Adrenal gland (tissue), 12 donors: ENCODE results near the gene TRMT10A. TPM values are rescaled to one million over a fixed set of nuclear protein-coding genes. Genes with fewer than 3 reads are reported as not detected.

Source experiments
- DNase-seq, 7 donors: peaks; one replicate each; pipeline ENCODE4 v3.0.0-alpha.2; 2019 to 2020
- H3K27ac ChIP-seq, 5 donors: fragments of 200-600 bp; sonication (generic) in 4 of 5; 1 replicate in 3 of 5; 2 replicates in 2 of 5; pipeline versions ENCODE4 v1.5.1 to v1.8.0; 2016 to 2020; ENCODE audit warnings: mild to moderate bottlenecking in 1 of 5
- H3K27me3 ChIP-seq: fragments of 200-600 bp; 2 replicates; pipeline ENCODE4 v1.8.0; 2021
- H3K36me3 ChIP-seq, 2 donors: fragments of 200-600 bp; replicated peaks in 1 of 2; 1 replicate in 1 of 2; 2 replicates in 1 of 2; pipeline versions ENCODE4 v1.5.1 to v1.8.0; 2018 to 2022
- H3K4me1 ChIP-seq, 2 donors: fragments of 200-600 bp; replicated peaks in 1 of 2; 1 replicate in 1 of 2; 2 replicates in 1 of 2; pipeline versions ENCODE4 v1.5.1 to v1.8.0; 2018 to 2021
- H3K4me3 ChIP-seq, 4 donors: fragments of 200-600 bp; sonication (generic) in 3 of 4; one replicate each; pipeline ENCODE4 v1.5.1; 2016 to 2018
- H3K9me3 ChIP-seq, 3 donors: fragments of 200-600 bp; sonication (generic) in 1 of 3; replicated peaks in 1 of 3; 1 replicate in 2 of 3; 2 replicates in 1 of 3; pipeline versions ENCODE4 v1.5.1 to v1.8.0; 2016 to 2021
- CTCF ChIP-seq, 6 experiments: fragments of 450-650 bp in 4 of 6; fragments of 200-600 bp in 2 of 6; sonication (generic) in 1 of 6; IDR thresholded peaks; 1 replicate in 5 of 6; 2 replicates in 1 of 6; pipeline versions ENCODE4 v1.5.1 to v1.8.0; 2016 to 2021; ENCODE audit warnings: antibody characterized with exemption in 6 of 6, mild to moderate bottlenecking in 2 of 6, moderate library complexity in 1 of 6
- POLR2A ChIP-seq, 2 donors: fragments of 450-650 bp; IDR thresholded peaks; one replicate each; pipeline ENCODE4 v1.6.1; 2017; ENCODE audit warnings: antibody characterized with exemption in 2 of 2, mild to moderate bottlenecking in 2 of 2, moderate library complexity in 1 of 2
- WGBS, 4 donors: extraction: QIAGEN DNeasy Blood & Tissue Kit in 2 of 4; methylation state at CpG; one replicate each; pipeline versions ENCODE4 v1.1.5 to v1.1.7; 2013 to 2017; 5-methylcytosine and 5-hydroxymethylcytosine counted together
- intact Hi-C, 2 donors: fragments of 100-400 bp; cut with DNase I; formaldehyde crosslinking; loops; one replicate each; pipeline versions ENCODE4 v1.14.1 to v1.15.0; 2022 to 2023
- polyA plus RNA-seq, 3 donors: library from polyadenylated mRNA; stranded (reverse); fragments of 200-250 nt in 2 of 3; fragments of 350-450 nt in 1 of 3; fragmentation: Illumina TruSeq in 1 of 3; extraction: RNeasy Lipid Tissue Mini Kit (QIAGEN cat#74804) in 1 of 3; gene quantifications; one replicate each; pipeline ENCODE4 v1.2.3, GENCODE V29; 2013 to 2014
- total RNA-seq, 9 donors: library from RNA; depleted of rRNA in 4 of 9; stranded (reverse); fragments of >200 nt in 4 of 9; fragments of 120-200 nt in 1 of 9; fragmentation: NEBNext Ultra II Directional in 1 of 9; extraction: Animal tissue kit (Norgen Biotek cat#: 25700) in 1 of 9; gene quantifications; one replicate each; pipeline versions ENCODE4 v1.1.0 to v1.2.4, GENCODE V29; 2013 to 2023
- donor health status: healthy with polysubstance abuse.
- donor health status: Bipolar disorder and iron deficiency.
- donor health status: DM: yes; HTN: yes; CAD: no.
- donor health status: DM: no; HTN: no; CAD: no.
- donor health status: DM: no; HTN: no; CAD: no.
- donor health status: DM: yes; HTN: yes; CAD: no.

TRMT10A gene
- total and polyA plus RNA-seq, 12 donors: 2.1 to 20.4 (median 5.3) TPM

- TF ChIP-seq POLR2A (IDR thresholded peaks at IDR 0.05) (no peak), CTCF (IDR thresholded peaks at IDR 0.05) (no peak)
- no peaks in the 10 kb centered on the region for H3K36me3 ChIP-seq
- H3K27me3 ChIP-seq: no peaks in the 10 kb centered on the region
- intact Hi-C loops: no loop called here
- no peak overlapping the region for H3K4me3 ChIP-seq
- H3K4me1 ChIP-seq: no peaks in the 10 kb centered on the region
- H3K27ac ChIP-seq: no peak overlapping the region
- H3K9me3 ChIP-seq: no peaks in the 10 kb centered on the region
- DNase-seq: no peak
- 77 to 97% (median 89%) methylated on average over 1 of the region's 1 CpG for WGBS, 4 donors
These were observed 10.0 kb upstream of the TRMT10A start for GRCh38 chr4:99573735-99574368.

- Histone ChIP-seq H3K27me3 (no peaks in the 10 kb centered on the region), H3K4me1 (no peaks in the 10 kb centered on the region), H3K4me3 (no peak overlapping the region), H3K36me3 (no peaks in the 10 kb centered on the region), H3K27ac (no peak overlapping the region), H3K9me3 (no peaks in the 10 kb centered on the region)
- no peak for DNase-seq
- no peak for TF ChIP-seq CTCF (IDR thresholded peaks at IDR 0.05)
- TF ChIP-seq POLR2A (IDR thresholded peaks at IDR 0.05): no peak
- intact Hi-C loops: no loop called here
- WGBS, 4 donors: 73 to 85% (median 80%) methylated on average over 6 of the region's 6 CpGs
These were observed 8.8 kb upstream of the TRMT10A start for GRCh38 chr4:99572527-99573240.

GRCh38 chr4:99571883-99572282 lies 8.0 kb upstream of the TRMT10A start:
- Histone ChIP-seq H3K36me3 (no peaks in the 10 kb centered on the region), H3K4me1 (no peaks in the 10 kb centered on the region), H3K9me3 (no peaks in the 10 kb centered on the region), H3K27me3 (no peaks in the 10 kb centered on the region), H3K27ac (no peak overlapping the region), H3K4me3 (no peak overlapping the region)
- intact Hi-C loops: no loop called here
- DNase-seq: no peak
- 34 to 53% (median 41%) methylated on average over 1 of the region's 1 CpG for WGBS, 4 donors
- TF ChIP-seq CTCF (IDR thresholded peaks at IDR 0.05) (no peak), POLR2A (IDR thresholded peaks at IDR 0.05) (no peak)

- no peak for DNase-seq
- H3K9me3 ChIP-seq: no peaks in the 10 kb centered on the region
- H3K4me3 ChIP-seq: no peak overlapping the region
- TF ChIP-seq POLR2A (IDR thresholded peaks at IDR 0.05): no peak
- no peak for TF ChIP-seq CTCF (IDR thresholded peaks at IDR 0.05)
- H3K27ac ChIP-seq: no peak overlapping the region
- H3K36me3 ChIP-seq: no peaks in the 10 kb centered on the region
- intact Hi-C loops: loop anchor here (5.0 to 10.0 kb wide), 3 partner anchors 240 to 380 kb away; partner anchors contain the start of gene DNAJB14 (in 1 of the 2)
- H3K4me1 ChIP-seq: peaks cover 4 to 5% of the 10 kb centered on the region in 2 donors
- H3K27me3 ChIP-seq: no peaks in the 10 kb centered on the region
These were observed 1.1 kb upstream of the TRMT10A start for GRCh38 chr4:99564921-99565320.
